RKO (cell line): ENCODE data around the gene THEM5.
"Not testable (repeated sequence)": the region's sequence is repeated elsewhere in the genome, so short reads cannot be mapped to it uniquely, and the experiment has no call there.

Source experiments
- DNase-seq: peaks from one replicate; pipeline ENCODE4 v3.0.0-alpha.2; 2016; ENCODE audit warnings: low spot score

Gene THEM5

GRCh38 chr1:151853411-151853943, at the start of gene THEM5:
TSS of gene THEM5 (minus strand) at chr1:151853712. CDS start at chr1:151853565, 147 bp downstream.
- no peak for DNase-seq

DNA sequence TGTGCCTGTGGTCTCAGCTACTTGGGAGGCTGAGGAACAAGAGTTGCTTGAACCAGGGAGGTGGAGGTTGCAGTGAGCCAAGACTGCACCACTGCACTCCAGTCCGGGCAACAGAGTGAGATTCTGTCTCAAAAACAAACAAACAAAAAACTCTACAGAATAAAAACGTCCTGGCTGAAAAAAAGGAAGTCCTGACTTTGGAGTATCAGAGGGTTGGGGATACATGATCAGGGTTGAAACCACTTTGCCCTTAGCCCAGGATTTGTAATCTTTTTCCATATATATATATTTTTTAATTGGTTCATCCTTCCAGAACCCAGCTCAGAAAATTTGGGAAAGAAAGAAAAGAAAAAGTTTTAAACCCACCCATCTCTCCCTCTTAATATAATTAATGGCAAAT, 49.3 kb upstream of the THEM5 start:
- no peak for DNase-seq

GRCh38 chr1:151900804-151901203, 47.3 kb upstream of the THEM5 start:
- not testable (repeated sequence) for DNase-seq

DNA sequence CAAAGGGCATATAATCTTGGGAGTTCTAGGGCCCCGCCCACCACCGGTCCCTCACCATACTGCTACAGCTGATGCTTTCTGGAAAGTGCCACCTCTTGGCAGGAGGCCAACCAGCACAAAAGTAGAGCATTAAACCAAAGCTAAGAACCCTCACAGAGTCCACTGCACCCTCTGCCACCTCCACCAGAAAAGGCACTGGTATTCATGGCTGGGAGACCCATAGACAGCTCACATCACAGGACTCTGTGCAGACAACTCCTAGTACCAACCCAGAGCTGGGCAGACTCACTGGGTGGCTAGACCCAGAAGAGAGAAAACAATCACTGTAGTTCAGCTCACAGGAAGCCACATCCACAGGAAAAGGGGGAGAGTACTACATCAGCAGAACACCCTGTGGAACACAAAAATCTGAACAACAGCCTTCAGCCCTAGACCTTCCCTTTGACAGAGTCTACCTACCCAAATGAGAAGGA, 45.0 kb upstream of the THEM5 start:
- DNase-seq = no peak

- no peak for DNase-seq
Measured at GRCh38 chr1:151897991-151898431, 44.5 kb upstream of the THEM5 start.

DNA sequence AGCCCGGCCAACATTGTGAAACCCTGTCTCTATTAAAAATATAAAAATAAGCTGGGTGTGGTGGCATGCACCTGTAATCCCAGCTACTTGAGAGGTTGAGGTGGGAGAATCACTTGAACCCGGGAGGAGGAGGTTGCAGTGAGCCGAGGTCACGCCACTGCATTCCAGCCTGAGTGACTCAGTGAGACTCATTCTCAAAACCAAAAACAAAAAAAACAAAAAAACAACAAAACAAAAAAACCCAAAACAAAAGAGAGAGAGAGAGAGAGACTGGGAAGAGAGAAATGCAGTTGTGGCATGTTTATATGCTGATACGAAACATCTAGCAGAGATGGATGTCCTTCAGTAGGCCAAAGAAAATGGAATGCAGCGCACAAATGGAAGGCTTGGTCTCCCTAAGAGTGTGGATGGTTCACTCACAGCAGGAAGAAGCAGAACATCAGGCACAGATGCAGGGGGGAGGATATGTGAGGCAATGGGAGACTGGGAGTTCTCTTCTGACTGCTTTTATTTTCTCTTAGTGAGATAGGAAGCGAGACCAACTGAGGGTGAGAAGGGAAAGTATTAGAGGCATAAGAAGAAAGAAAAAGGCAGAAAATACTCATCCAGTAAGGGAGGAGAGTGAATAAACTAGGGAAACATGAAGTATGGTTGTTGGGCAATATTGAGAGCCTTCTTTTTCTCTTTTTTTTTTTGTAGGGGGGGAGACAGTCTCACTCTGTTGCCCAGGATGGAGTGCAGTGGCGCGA, 39.8 kb upstream of the THEM5 start:
- DNase-seq = no peak

- DNase-seq = no peak
Measured at GRCh38 chr1:151892190-151892589, 38.7 kb upstream of the THEM5 start.

DNA sequence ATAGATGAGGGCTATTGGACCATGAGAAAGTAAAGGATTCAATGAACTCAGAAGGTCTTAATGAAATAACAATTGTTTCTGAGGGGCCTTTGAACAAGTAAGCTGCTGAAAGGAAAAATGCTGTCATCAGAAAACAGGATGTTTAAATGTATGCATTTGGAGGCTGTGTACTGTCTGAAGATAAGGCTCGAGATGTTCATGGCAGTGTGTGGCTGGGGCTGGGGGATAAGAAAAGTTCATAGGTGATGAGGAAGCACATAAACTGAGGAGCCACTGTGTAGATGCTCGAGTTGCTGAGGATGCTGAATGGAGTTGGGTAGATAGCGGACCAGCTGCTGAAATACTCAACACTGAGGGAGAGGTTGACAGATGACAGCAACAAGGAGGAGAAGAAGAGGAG, 38.0 kb upstream of the THEM5 start:
- DNase-seq = no peak

- DNase-seq = no peak
Measured at GRCh38 chr1:151888972-151889570, 35.6 kb upstream of the THEM5 start.

DNA sequence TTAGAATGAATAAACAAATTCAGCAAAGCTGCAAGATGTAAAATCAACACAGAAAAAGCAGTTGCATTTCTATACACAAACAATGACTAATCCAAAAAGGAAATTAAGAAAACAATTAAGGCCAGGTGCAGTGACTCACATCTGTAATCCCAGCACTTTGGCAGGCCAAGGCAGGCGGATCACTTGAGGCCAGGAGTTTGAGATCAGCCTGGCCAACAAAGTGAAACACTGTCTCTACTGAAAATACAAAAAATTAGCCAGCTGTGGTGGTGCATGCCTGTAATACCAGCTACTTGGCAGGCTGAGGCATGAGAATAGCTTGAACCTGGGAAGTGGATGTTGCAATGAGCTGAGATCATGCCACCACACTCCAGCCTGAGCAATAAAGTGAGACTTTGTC, 33.5 kb upstream of the THEM5 start:
- DNase-seq = no peak

DNA sequence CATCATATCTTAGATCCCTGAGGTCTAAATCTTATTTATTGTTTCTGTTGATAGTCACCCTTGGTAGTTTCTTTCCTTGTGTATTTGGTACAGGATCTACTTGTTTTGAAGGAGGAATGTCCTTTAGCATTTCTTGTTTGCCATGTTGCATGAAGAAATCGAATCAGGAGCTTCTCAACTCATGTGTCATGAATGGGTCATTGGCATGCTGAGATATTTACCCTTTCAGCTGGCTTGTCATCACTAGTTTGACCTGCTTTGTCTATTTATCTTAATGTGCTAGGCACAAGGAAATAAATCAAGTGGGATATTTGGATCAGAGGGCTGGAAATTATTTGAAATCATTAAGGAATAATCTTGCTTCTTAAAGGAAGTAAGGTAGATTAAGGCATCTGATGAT, 32.0 kb upstream of the THEM5 start:
- no peak for DNase-seq

DNA sequence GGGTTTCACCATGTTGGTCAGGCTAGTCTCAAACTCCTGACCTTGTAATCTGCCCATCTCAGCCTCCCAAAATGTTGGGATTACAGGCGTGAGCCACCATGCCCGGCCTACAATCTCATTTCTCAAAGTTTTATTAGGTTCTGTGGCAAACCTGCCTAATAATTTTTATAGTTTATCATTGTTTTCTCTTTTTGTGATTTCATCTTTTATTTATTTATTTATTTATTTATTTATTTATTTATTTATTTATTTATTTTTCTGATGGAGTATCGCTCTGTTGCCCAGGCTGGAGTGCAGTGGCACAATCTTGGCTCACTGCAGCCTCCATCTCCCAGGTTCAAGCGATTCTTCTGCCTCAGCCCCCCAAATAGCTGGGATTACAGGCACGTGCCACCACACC, 31.4 kb upstream of the THEM5 start:
- DNase-seq = not testable (repeated sequence)

- not testable (repeated sequence) for DNase-seq
Measured at GRCh38 chr1:151884445-151884844, 30.9 kb upstream of the THEM5 start.

GRCh38 chr1:151883898-151884297, 30.4 kb upstream of the THEM5 start:
- not testable (repeated sequence) for DNase-seq

- not testable (repeated sequence) for DNase-seq
Measured at GRCh38 chr1:151882918-151883317, 29.4 kb upstream of the THEM5 start.

DNA sequence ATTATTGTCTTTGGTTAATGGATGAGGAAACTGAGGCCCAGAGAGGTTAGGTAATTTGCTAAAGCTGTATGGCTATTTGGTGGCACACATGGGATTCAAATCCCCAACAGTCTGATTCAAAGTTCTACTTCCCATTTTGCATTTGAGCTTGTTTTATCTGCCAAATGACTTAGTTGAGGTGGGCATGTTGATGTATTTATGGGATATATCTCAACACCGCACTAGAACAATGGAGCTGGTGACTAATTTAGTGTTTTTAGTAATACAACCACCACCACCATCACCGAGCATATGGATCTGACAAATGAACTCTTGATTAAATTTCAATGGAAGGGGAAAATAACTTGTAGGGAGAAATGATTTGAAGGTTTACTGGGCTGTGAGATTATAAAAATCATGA, 29.0 kb upstream of the THEM5 start:
- DNase-seq = no peak

- DNase-seq = no peak
Measured at GRCh38 chr1:151881479-151881878, 28.0 kb upstream of the THEM5 start.

DNA sequence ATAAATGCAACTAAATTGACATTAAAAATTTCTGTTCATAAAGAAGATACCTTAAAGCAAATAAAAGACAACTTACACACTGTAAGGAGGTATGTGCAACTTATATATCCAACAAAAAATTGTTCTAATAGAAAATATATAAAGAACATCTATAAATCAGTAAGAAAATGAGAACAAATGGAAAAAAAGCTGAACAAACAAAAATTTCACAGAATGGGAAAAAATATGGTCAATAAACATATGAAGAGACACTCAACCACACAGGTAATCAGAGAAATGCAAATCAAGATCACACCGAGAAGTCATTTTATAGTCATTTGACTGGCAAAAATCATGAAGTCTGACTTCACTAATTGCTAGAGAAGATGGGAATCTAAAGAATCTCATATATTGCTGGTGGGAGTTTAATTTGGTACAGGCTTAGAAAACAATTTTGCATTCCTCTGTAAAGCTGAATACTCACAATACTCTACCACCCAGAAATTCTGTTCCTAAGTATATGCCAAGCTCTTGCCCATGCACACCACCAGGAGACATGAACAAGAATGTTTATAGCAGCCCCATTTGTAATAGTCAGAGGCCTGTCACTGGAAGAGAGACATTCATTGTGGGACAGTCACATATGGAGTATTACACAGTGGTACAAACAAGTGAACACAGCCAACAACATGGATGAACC, 22.0 kb upstream of the THEM5 start:
- DNase-seq = no peak

- not testable (repeated sequence) for DNase-seq
Measured at GRCh38 chr1:151872776-151873175, 19.3 kb upstream of the THEM5 start.

DNA sequence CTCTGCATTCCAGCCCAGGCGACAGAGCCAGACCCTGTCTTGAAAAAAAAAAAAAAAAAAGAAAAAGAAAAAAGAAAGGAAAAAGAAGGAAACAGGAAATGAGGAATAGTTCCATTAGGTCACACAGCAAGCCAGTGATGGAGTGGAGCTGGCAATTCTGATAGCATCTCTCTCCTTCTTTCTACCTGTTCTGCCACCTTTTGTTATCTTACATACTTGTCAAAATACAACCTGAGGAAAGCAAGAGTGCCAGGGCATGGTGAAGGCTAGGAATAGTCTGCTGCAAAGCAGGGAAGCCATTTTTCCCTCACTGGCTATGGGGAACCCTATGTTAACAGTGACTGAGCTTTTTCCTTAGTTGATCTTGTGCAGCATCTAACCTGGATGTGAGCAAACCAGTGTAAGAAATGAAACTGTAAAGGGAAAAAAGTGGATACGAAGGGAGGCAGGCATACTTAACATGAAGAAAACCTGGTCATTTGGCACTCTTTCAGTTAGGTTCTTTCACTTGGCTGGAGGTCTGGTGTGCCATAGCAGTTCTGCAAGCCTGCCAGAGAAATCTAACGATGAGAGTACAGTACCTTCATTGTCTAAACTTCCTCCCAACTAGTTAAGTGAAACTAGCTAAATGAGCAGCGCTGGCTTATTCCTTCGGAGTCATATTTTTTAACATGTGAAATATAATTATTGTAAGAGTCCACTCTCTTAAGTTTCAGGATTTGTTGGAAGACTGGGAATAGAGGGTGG, 17.9 kb upstream of the THEM5 start:
- DNase-seq = no peak

GRCh38 chr1:151868486-151868885, 15.0 kb upstream of the THEM5 start:
- no peak for DNase-seq
